IMR-90 (cell line): ENCODE results near the gene CCDC28B. TPM values are rescaled to one million over a fixed set of nuclear protein-coding genes. Genes with fewer than 3 reads are reported as not detected.

ENCODE experiments used
- ATAC-seq: fragments of 200-7000 bp; cut with Tn5 transposase; 2 replicates; pipeline ENCODE4 v1.9.1; 2020; ENCODE audit warnings: low read depth, mild to moderate bottlenecking, moderate library complexity
- BruUV-seq: library from RNA; stranded (reverse); fragments of 400-500 nt; replicated peaks from 2 replicates; lab custom pipeline; 2021; lab: Mats Ljungman, UMichigan
- CTCF ChIA-PET: fragments of 300-600 bp; formaldehyde crosslinking; extraction: SDS; loops from one replicate; lab custom pipeline; 2021; ENCODE audit warnings: antibody characterized with exemption; lab: Yijun Ruan, JAX
- POLR2A ChIA-PET: fragments of 300-600 bp; sonication (Branson Sonifier 250); formaldehyde crosslinking; loops from one replicate; lab custom pipeline; 2022; ENCODE audit warnings: antibody characterized with exemption; ENCODE audit not compliant: unreplicated experiment; lab: Charles Lee
- DNase-seq: peaks from one replicate; pipeline ENCODE4 v3.0.0; 2013
- H2AFZ ChIP-seq: replicated peaks from 2 replicates; pipeline ENCODE3; 2013; ENCODE audit warnings: low read length, mild to moderate bottlenecking; ENCODE audit not compliant: poor library complexity
- H2AK5ac ChIP-seq: 2 replicates; pipeline ENCODE4 v1.6.1; 2013; ENCODE audit warnings: low read depth, low read length, inconsistent platforms
- H2AK9ac ChIP-seq: replicated peaks from 2 replicates; pipeline ENCODE3; 2013; ENCODE audit warnings: mild to moderate bottlenecking, low read depth, low read length, moderate library complexity; ENCODE audit not compliant: poor library complexity
- H2BK120ac ChIP-seq: 2 replicates; pipeline ENCODE4 v1.6.1; 2013; ENCODE audit warnings: low read depth, low read length, inconsistent platforms
- H2BK15ac ChIP-seq: 3 replicates; pipeline ENCODE4 v1.6.1; 2013; ENCODE audit warnings: low read depth, low read length, inconsistent platforms
- H2BK20ac ChIP-seq: 2 replicates; pipeline ENCODE4 v1.6.1; 2013; ENCODE audit warnings: low read depth, mild to moderate bottlenecking, inconsistent platforms, low read length, moderate library complexity
- H2BK5ac ChIP-seq: 2 replicates; pipeline ENCODE4 v1.6.1; 2013; ENCODE audit warnings: mild to moderate bottlenecking, low read depth, low read length, inconsistent platforms; ENCODE audit not compliant: poor library complexity, severe bottlenecking
- H3K14ac ChIP-seq: replicated peaks from 2 replicates; pipeline ENCODE4 v1.6.1; 2013; ENCODE audit warnings: low read depth, low read length, inconsistent platforms
- H3K18ac ChIP-seq: 2 replicates; pipeline ENCODE4 v1.6.1; 2013; ENCODE audit warnings: low read depth, low read length, control low read depth
- H3K23ac ChIP-seq: 2 replicates; pipeline ENCODE4 v1.6.1; 2013; ENCODE audit warnings: low read depth, low read length, inconsistent platforms
- H3K27ac ChIP-seq: 2 replicates; pipeline ENCODE4 v1.5.1; 2013; ENCODE audit warnings: mild to moderate bottlenecking, control low read depth, low read length; ENCODE audit not compliant: insufficient read depth
- H3K27me3 ChIP-seq: 2 replicates; pipeline ENCODE4 v1.6.1; 2013; ENCODE audit warnings: low read length; ENCODE audit not compliant: control insufficient read depth, insufficient read depth
- H3K36me3 ChIP-seq: 2 replicates; pipeline ENCODE4 v1.6.1; 2013; ENCODE audit warnings: low read length, mixed read lengths; ENCODE audit not compliant: control insufficient read depth, insufficient read depth
- H3K4ac ChIP-seq: 2 replicates; pipeline ENCODE4 v1.6.1; 2013; ENCODE audit warnings: low read depth, low read length, inconsistent platforms
- H3K4me1 ChIP-seq: 2 replicates; pipeline ENCODE4 v1.6.1; 2013; ENCODE audit warnings: low read length, mixed read lengths; ENCODE audit not compliant: control insufficient read depth, insufficient read depth
- H3K4me2 ChIP-seq: 2 replicates; pipeline ENCODE4 v1.6.1; 2013; ENCODE audit warnings: low read depth, mild to moderate bottlenecking, control low read depth, low read length, moderate library complexity
- H3K4me3 ChIP-seq: 2 replicates; pipeline ENCODE4 v1.5.1; 2013; ENCODE audit warnings: low read depth, mild to moderate bottlenecking, control low read depth, low read length, moderate library complexity; ENCODE audit not compliant: insufficient read depth
- H3K56ac ChIP-seq: 2 replicates; pipeline ENCODE4 v1.6.1; 2013; ENCODE audit warnings: low read length, inconsistent platforms; ENCODE audit not compliant: insufficient read depth; ENCODE audit errors: extremely low read depth
- H3K79me1 ChIP-seq, 2 experiments: 2 replicates each; pipeline ENCODE4 v1.6.1; 2013; ENCODE audit warnings: low read length in 2 of 2, inconsistent platforms in 1 of 2, low read depth in 1 of 2
- H3K9ac ChIP-seq: 2 replicates; pipeline ENCODE4 v1.6.1; 2013; ENCODE audit warnings: low read depth, low read length, control low read depth
- H3K9me1 ChIP-seq: 2 replicates; pipeline ENCODE4 v1.6.1; 2013; ENCODE audit warnings: low read length, inconsistent platforms; ENCODE audit not compliant: insufficient read depth
- H3K9me3 ChIP-seq: 2 replicates; pipeline ENCODE4 v1.6.1; 2013; ENCODE audit warnings: low read length; ENCODE audit not compliant: control insufficient read depth, insufficient read depth
- H4K20me1 ChIP-seq: 2 replicates; pipeline ENCODE4 v1.6.1; 2013; ENCODE audit warnings: low read length, inconsistent platforms; ENCODE audit not compliant: insufficient read depth
- H4K5ac ChIP-seq: 2 replicates; pipeline ENCODE4 v1.6.1; 2013; ENCODE audit warnings: mild to moderate bottlenecking, low read depth, low read length, control low read depth
- H4K8ac ChIP-seq, 2 experiments: 2 replicates each; pipeline ENCODE4 v1.6.1; 2013; ENCODE audit warnings: low read depth in 2 of 2, low read length in 2 of 2, control low read depth in 1 of 2, inconsistent platforms in 1 of 2
- H4K91ac ChIP-seq: 2 replicates; pipeline ENCODE4 v1.6.1; 2013; ENCODE audit warnings: low read depth, low read length, inconsistent platforms; ENCODE audit not compliant: insufficient read depth
- BHLHE40 ChIP-seq: fragments of 150-350 bp; IDR thresholded peaks from 2 replicates; pipeline ENCODE4 v1.6.1; 2016; ENCODE audit warnings: mild to moderate bottlenecking, low read depth, low read length
- CHD1 ChIP-seq: IDR thresholded peaks from 2 replicates; pipeline ENCODE4 v1.6.1; 2012; ENCODE audit warnings: low read depth, low read length, improper control_type of control experiment
- CTCF ChIP-seq: conservative IDR thresholded peaks from 2 replicates; pipeline ENCODE4 v1.5.1; 2012; ENCODE audit warnings: mild to moderate bottlenecking, low read depth, low read length, improper control_type of control experiment
- ELK1 ChIP-seq: fragments of 150-350 bp; IDR thresholded peaks from 2 replicates; pipeline ENCODE4 v1.6.1; 2016; ENCODE audit warnings: low read depth, mild to moderate bottlenecking, low read length, moderate library complexity, borderline replicate concordance
- FOS ChIP-seq: fragments of 150-350 bp; IDR thresholded peaks from 2 replicates; pipeline ENCODE4 v1.6.1; 2016; ENCODE audit warnings: low read depth, low read length
- MAZ ChIP-seq: IDR thresholded peaks from 2 replicates; pipeline ENCODE4 v1.6.1; 2012; ENCODE audit warnings: low read depth, mild to moderate bottlenecking, low read length, improper control_type of control experiment, moderate library complexity, borderline replicate concordance
- MXI1 ChIP-seq: IDR thresholded peaks from 2 replicates; pipeline ENCODE4 v1.6.1; 2012; ENCODE audit warnings: low read depth, mild to moderate bottlenecking, low read length, moderate library complexity, borderline replicate concordance
- POLR2A ChIP-seq: IDR thresholded peaks from 2 replicates; pipeline ENCODE4 v1.6.1; 2012; ENCODE audit warnings: mild to moderate bottlenecking, low read depth, low read length
- RAD21 ChIP-seq: IDR thresholded peaks from 2 replicates; pipeline ENCODE4 v1.6.1; 2012; ENCODE audit warnings: low read length, improper control_type of control experiment
- RCOR1 ChIP-seq: IDR thresholded peaks from 2 replicates; pipeline ENCODE4 v1.6.1; 2012; ENCODE audit warnings: mild to moderate bottlenecking, low read length, improper control_type of control experiment; ENCODE audit not compliant: insufficient replicate concordance
- RFX5 ChIP-seq: IDR thresholded peaks from 2 replicates; pipeline ENCODE4 v1.8.0; 2012; ENCODE audit warnings: low read depth, mild to moderate bottlenecking, low read length, moderate library complexity
- SMC3 ChIP-seq: fragments of 150-350 bp; IDR thresholded peaks from 2 replicates; pipeline ENCODE4 v1.6.1; 2016; ENCODE audit warnings: low read depth, mild to moderate bottlenecking, antibody characterized with exemption, low read length, moderate library complexity
- USF2 ChIP-seq: fragments of 150-350 bp; IDR thresholded peaks from 2 replicates; pipeline ENCODE4 v1.6.1; 2017; ENCODE audit warnings: mild to moderate bottlenecking, antibody characterized with exemption, low read length, low read depth
- WGBS, 2 experiments: methylation state at CpG; one replicate each; pipeline versions ENCODE4 v1.1.5 to v1.1.7; 2013; ENCODE audit warnings: missing lambda C conversion rate in 2 of 2; ENCODE audit not compliant: insufficient read length in 1 of 2; ENCODE audit errors: extremely low coverage in 2 of 2; 5-methylcytosine and 5-hydroxymethylcytosine counted together
- dilution Hi-C: fragments of 300-500 bp; cut with HindIII; formaldehyde crosslinking; loops from one replicate; pipeline ENCODE4 v1.14.3; 2018; ENCODE audit warnings: low sequenced_read_pairs; ENCODE audit not compliant: unreplicated experiment
- in situ Hi-C: fragments of 300-500 bp; cut with MboI; formaldehyde crosslinking; loops from 3 replicates; pipeline ENCODE4 v1.14.3; 2019; ENCODE audit warnings: low sequenced_read_pairs, inconsistent platforms, mixed read lengths
- intact Hi-C: fragments of 100-400 bp; cut with micrococcal nuclease; formaldehyde crosslinking; loops from 2 replicates; pipeline ENCODE4 v1.10.0; 2022
- polyA plus RNA-seq, 3 experiments: library from polyadenylated mRNA; depleted of rRNA; stranded (reverse); fragments of >200 nt; gene quantifications; 2 replicates each; pipeline ENCODE4 v1.2.3, GENCODE V29; 2012; ENCODE audit warnings: low replicate concordance in 1 of 3
- total RNA-seq: library from RNA; depleted of rRNA; stranded (reverse); fragments of >200 nt; gene quantifications from 2 replicates; pipeline ENCODE4 v1.2.3, GENCODE V29; 2012

The CCDC28B gene
- total and polyA plus RNA-seq, 2 of the 4 experiments (the other 2 are of a cell fraction): 17.2 to 18.4 TPM

GRCh38 chr1:32240140-32240951 lies 40.0 kb downstream of the CCDC28B start:
- peak overlapping the region; percentile 2; the same call in 1 of the 2 replicates for H3K18ac ChIP-seq
- dilution Hi-C loops: no loop called here
- H3K79me1 ChIP-seq: peaks cover 0 to 29% of the 10 kb centered on the region in 2 experiments; a peak in 2 of 4 replicates
- peaks cover 12% of the 10 kb centered on the region for H3K4me1 ChIP-seq
- H3K23ac ChIP-seq: peak overlapping the region; percentile 80
- H3K27ac ChIP-seq: peak overlapping the region; percentile 45
- no peaks in the 10 kb centered on the region for H3K27me3 ChIP-seq
- H3K9ac ChIP-seq: peak overlapping the region; percentile 66
- in situ Hi-C loops: no loop called here
- peak overlapping the region; percentile 51 for H3K4me3 ChIP-seq
- peak; percentile 39 for DNase-seq
- peak overlapping the region; percentile 86 for H3K4ac ChIP-seq
- 7% methylated on average over 24 of the region's 62 CpGs; no CpG with 5 or more reads in 1 of the 2 experiments for WGBS, 2 experiments
- ATAC-seq: peak; percentile 57
- peak overlapping the region; percentile 83 for H2AK5ac ChIP-seq
- BruUV-seq: no TSS peak
- H2AFZ ChIP-seq: peak overlapping the region; percentile 89
- 0 out of 2 replicates have a peak, but pooled peaks cover 11% of the 10 kb centered on the region for H3K9me1 ChIP-seq
- peak overlapping the region; percentile 86 for H3K4me2 ChIP-seq
- peak overlapping the region; percentile 55; the same call in 1 of the 2 replicates for H2BK20ac ChIP-seq
- no peaks in the 10 kb centered on the region for H3K36me3 ChIP-seq
- H4K5ac ChIP-seq: peak overlapping the region; percentile 58
- ChIA-PET POLR2A (no interaction called here), CTCF (interaction anchor here (0.6 to 1.9 kb wide), 5 partner anchors 8 to 76 kb away, joined by 3 to 6 read pairs (median 5); no protein-coding TSS in a partner anchor)
- peak overlapping the region; percentile 56; the same call in 1 of the 2 replicates for H3K56ac ChIP-seq
- H2AK9ac ChIP-seq: peak overlapping the region; percentile 92
- intact Hi-C loops: loop anchor here (5.0 kb wide), 2 partner anchors 72 to 92 kb away; no protein-coding TSS in a partner anchor
- no peaks in the 10 kb centered on the region for H3K9me3 ChIP-seq
- peak overlapping the region; percentile 84 for H3K14ac ChIP-seq
- peak overlapping the region; percentile 79 for H4K91ac ChIP-seq
- peak overlapping the region; percentile 42; the same call in 2 of the 3 replicates for H2BK15ac ChIP-seq
- peak overlapping the region; percentile 72 for H2BK120ac ChIP-seq
- H4K20me1 ChIP-seq: no peaks in the 10 kb centered on the region
- TF ChIP-seq CHD1 (no peak), MAZ (peak; percentile 37; the same call in 1 of the 2 replicates), RFX5 (no peak), POLR2A (0 out of 2 replicates have a peak, but pooled peaks have one; percentile 14), SMC3 (no peak), CTCF (0 out of 2 replicates have a peak, but pooled peaks have one; percentile 18), RCOR1 (no peak), BHLHE40 (no peak), USF2 (no peak), FOS (no peak), MXI1 (no peak), ELK1 (no peak), RAD21 (no peak)
- peak overlapping the region; percentile 87 to 89 for H4K8ac ChIP-seq
- H2BK5ac ChIP-seq: no peak overlapping the region
